Bone marrow (tissue), 2 donors: Measurements from ENCODE around the gene LEMD3.
A peak's percentile ranks its signal among the peaks of the same experiment; 100 is the strongest.

Experiments used
- DNase-seq, 2 donors: peaks; one replicate each; lab custom pipeline; 2025; lab: John Stamatoyannopoulos, UW

LEMD3 gene

GRCh38 chr12:65169320-65170208, at the start of gene LEMD3:
Gene LEMD3 (plus strand): TSS chr12:65169583. CDS start chr12:65169597, 14 bp downstream.
- DNase-seq: peak; percentile 72 to 75

GRCh38 chr12:65121049-65121955, 48.1 kb upstream of the LEMD3 start, which contains the start of gene WIF1:
Gene WIF1 (minus strand): TSS chr12:65121305. CDS start chr12:65121191, 114 bp downstream.
- no peak for DNase-seq

- DNase-seq: no peak
Observed at GRCh38 chr12:65121956-65122469, 47.4 kb upstream of the LEMD3 start.

GRCh38 chr12:65122703-65123102, 46.7 kb upstream of the LEMD3 start:
- DNase-seq: no peak

- DNase-seq: peak in 1 of 2 donors; percentile 71
Observed at GRCh38 chr12:65123435-65124063, 45.8 kb upstream of the LEMD3 start.

GRCh38 chr12:65125247-65125646, 44.1 kb upstream of the LEMD3 start:
- DNase-seq: peak in 1 of 2 donors; percentile 39

- no peak for DNase-seq
Observed at GRCh38 chr12:65125975-65126374, 43.4 kb upstream of the LEMD3 start.

- DNase-seq: no peak
Observed at GRCh38 chr12:65126482-65126881, 42.9 kb upstream of the LEMD3 start.

- no peak for DNase-seq
Observed at GRCh38 chr12:65133879-65134278, 35.5 kb upstream of the LEMD3 start.

GRCh38 chr12:65139389-65139788, 30.0 kb upstream of the LEMD3 start:
- DNase-seq: peak in 1 of 2 donors; percentile 39

- DNase-seq: no peak
Observed at GRCh38 chr12:65140738-65141137, 28.6 kb upstream of the LEMD3 start.

GRCh38 chr12:65147312-65147905, 22.0 kb upstream of the LEMD3 start:
- DNase-seq: no peak

GRCh38 chr12:65152012-65152411, 17.4 kb upstream of the LEMD3 start:
- DNase-seq: no peak

GRCh38 chr12:65152596-65152995, 16.8 kb upstream of the LEMD3 start:
- DNase-seq: no peak

- DNase-seq: no peak
Observed at GRCh38 chr12:65155784-65156183, 13.6 kb upstream of the LEMD3 start.

- peak in 1 of 2 donors; percentile 76 for DNase-seq
Observed at GRCh38 chr12:65156366-65156841, 13.0 kb upstream of the LEMD3 start.

- no peak for DNase-seq
Observed at GRCh38 chr12:65157091-65157490, 12.3 kb upstream of the LEMD3 start.

GRCh38 chr12:65162609-65163008, 6.8 kb upstream of the LEMD3 start:
- DNase-seq: no peak

- DNase-seq: no peak
Observed at GRCh38 chr12:65164244-65164643, 5.1 kb upstream of the LEMD3 start.

- no peak for DNase-seq
Observed at GRCh38 chr12:65164774-65165173, 4.6 kb upstream of the LEMD3 start.

- no peak for DNase-seq
Observed at GRCh38 chr12:65168681-65169319, 583 bp upstream of the LEMD3 start.
